WTC11 (cell line): ENCODE data around the gene ADARB2. TPM values are rescaled to one million over a fixed set of nuclear protein-coding genes. Genes with fewer than 3 reads are reported as not detected.

Source experiments
- ATAC-seq: fragments of 200-7000 bp; cut with Tn5 transposase; 2 replicates; pipeline ENCODE4 v1.10.0; 2021; ENCODE audit warnings: mild to moderate bottlenecking, moderate library complexity
- CTCF ChIA-PET: fragments of 300-600 bp; sonication (Branson Sonifier 250); formaldehyde crosslinking; loops from one replicate; lab custom pipeline; 2021; ENCODE audit warnings: antibody characterized with exemption; lab: Charles Lee
- POLR2A ChIA-PET: fragments of 350-600 bp; sonication (Branson Sonifier 250); formaldehyde crosslinking; loops from one replicate; lab custom pipeline; 2021; ENCODE audit warnings: antibody characterized with exemption; lab: Charles Lee
- DNase-seq: peaks from one replicate; pipeline ENCODE4 v3.0.0; 2021; ENCODE audit warnings: low spot score
- H3K27ac Mint-ChIP-seq: 2 replicates; pipeline ENCODE4 v1.8.0; 2021; ENCODE audit warnings: mixed read lengths
- H3K27me3 Mint-ChIP-seq: 2 replicates; pipeline ENCODE4 v1.8.0; 2021; ENCODE audit warnings: low read depth, mild to moderate bottlenecking, moderate library complexity, mixed read lengths
- H3K36me3 Mint-ChIP-seq: 2 replicates; pipeline ENCODE4 v1.8.0; 2021; ENCODE audit warnings: mixed read lengths
- H3K4me1 Mint-ChIP-seq: 2 replicates; pipeline ENCODE4 v1.8.0; 2022; ENCODE audit warnings: mixed read lengths
- H3K4me3 Mint-ChIP-seq: 2 replicates; pipeline ENCODE4 v1.8.0; 2021; ENCODE audit warnings: mild to moderate bottlenecking, moderate library complexity, mixed read lengths
- H3K9me3 Mint-ChIP-seq: 2 replicates; pipeline ENCODE4 v1.8.0; 2021; ENCODE audit warnings: mixed read lengths
- AR ChIP-seq: fragments of 250-450 bp; sonication (Bioruptor Pico); IDR thresholded peaks from 2 replicates; pipeline ENCODE4 v1.9.0; 2021; ENCODE audit warnings: mild to moderate bottlenecking
- ATF1 ChIP-seq: sonication (generic); formaldehyde crosslinking; IDR thresholded peaks from 2 replicates; pipeline ENCODE4 v1.8.1; 2023; ENCODE audit warnings: mild to moderate bottlenecking, moderate library complexity, missing genetic modification reagents
- ATF2 ChIP-seq: sonication (generic); formaldehyde crosslinking; IDR thresholded peaks from 2 replicates; pipeline ENCODE4 v1.8.1; 2022; ENCODE audit warnings: low read depth, missing genetic modification reagents, borderline replicate concordance
- ATF3 ChIP-seq: sonication (generic); formaldehyde crosslinking; conservative IDR thresholded peaks from 2 replicates; pipeline ENCODE4 v1.8.1; 2022; ENCODE audit warnings: mild to moderate bottlenecking, missing genetic modification reagents
- CREB1 ChIP-seq: sonication (generic); formaldehyde crosslinking; IDR thresholded peaks from 2 replicates; pipeline ENCODE4 v1.8.0; 2023; ENCODE audit warnings: mild to moderate bottlenecking, missing genetic modification reagents
- CREM ChIP-seq: sonication (generic); formaldehyde crosslinking; IDR thresholded peaks from 2 replicates; pipeline ENCODE4 v1.8.1; 2022; ENCODE audit warnings: mild to moderate bottlenecking, missing genetic modification reagents, moderate library complexity
- E2F1 ChIP-seq: sonication (generic); formaldehyde crosslinking; IDR thresholded peaks from 2 replicates; pipeline ENCODE4 v1.8.0; 2022; ENCODE audit warnings: mild to moderate bottlenecking, missing genetic modification reagents
- E2F4 ChIP-seq: sonication (generic); formaldehyde crosslinking; IDR thresholded peaks from 2 replicates; pipeline ENCODE4 v1.8.1; 2022; ENCODE audit warnings: low read depth, mild to moderate bottlenecking, moderate library complexity, missing genetic modification reagents, borderline replicate concordance
- EMX1 ChIP-seq: fragments of 250-450 bp; sonication (Bioruptor Pico); IDR thresholded peaks from 2 replicates; pipeline ENCODE4 v1.8.0; 2021; ENCODE audit warnings: mild to moderate bottlenecking
- ESRRA ChIP-seq: sonication (generic); formaldehyde crosslinking; IDR thresholded peaks from 2 replicates; pipeline ENCODE4 v1.8.1; 2022; ENCODE audit warnings: mild to moderate bottlenecking, missing genetic modification reagents, borderline replicate concordance
- FOXP1 ChIP-seq: sonication (generic); formaldehyde crosslinking; IDR thresholded peaks from 2 replicates; pipeline ENCODE4 v1.8.0; 2022; ENCODE audit warnings: missing genetic modification reagents, mild to moderate bottlenecking, moderate library complexity, borderline replicate concordance
- GABPB1 ChIP-seq: sonication (generic); formaldehyde crosslinking; IDR thresholded peaks from 2 replicates; pipeline ENCODE4 v1.8.1; 2023; ENCODE audit warnings: mild to moderate bottlenecking, missing genetic modification reagents
- GTF2I ChIP-seq: fragments of 250-450 bp; sonication (Bioruptor Pico); conservative IDR thresholded peaks from 2 replicates; pipeline ENCODE4 v1.4.0; 2021; ENCODE audit warnings: mild to moderate bottlenecking
- NFE2L1 ChIP-seq: sonication (generic); formaldehyde crosslinking; IDR thresholded peaks from 2 replicates; pipeline ENCODE4 v1.8.1; 2023; ENCODE audit warnings: missing genetic modification reagents
- PRRX2 ChIP-seq: fragments of 250-450 bp; sonication (Bioruptor Pico); IDR thresholded peaks from 2 replicates; pipeline ENCODE4 v1.8.0; 2021; ENCODE audit warnings: mild to moderate bottlenecking
- TCF7 ChIP-seq: sonication (generic); formaldehyde crosslinking; IDR thresholded peaks from 2 replicates; pipeline ENCODE4 v1.8.0; 2022; ENCODE audit warnings: mild to moderate bottlenecking, low read depth, missing genetic modification reagents, moderate library complexity
- USF2 ChIP-seq: sonication (generic); formaldehyde crosslinking; IDR thresholded peaks from 2 replicates; pipeline ENCODE4 v1.8.1; 2023; ENCODE audit warnings: mild to moderate bottlenecking, missing genetic modification reagents, moderate library complexity
- ZNF512 ChIP-seq: sonication (generic); formaldehyde crosslinking; IDR thresholded peaks from 2 replicates; pipeline ENCODE4 v1.8.1; 2022; ENCODE audit warnings: missing genetic modification reagents, borderline replicate concordance
- ZSCAN18 ChIP-seq: fragments of 250-450 bp; sonication (Bioruptor Pico); IDR thresholded peaks from 2 replicates; pipeline ENCODE4 v2.1.2; 2022; ENCODE audit warnings: mild to moderate bottlenecking, moderate library complexity
- total RNA-seq: library from RNA; stranded (reverse); gene quantifications from 3 replicates; pipeline ENCODE4 v1.2.3, GENCODE V29; 2021

ADARB2 gene
- total RNA-seq, 1 experiment from 2014 or later, result 3.7 TPM

GRCh38 chr10:1344408-1344807 lies 392.9 kb downstream of the ADARB2 start:
- H3K27ac Mint-ChIP-seq, result peak overlapping the region; percentile 34; the same call in 1 of the 2 replicates
- ChIA-PET POLR2A (no interaction called here), CTCF (interaction anchor here (1.5 kb wide), 1 partner anchor 24 kb away, joined by 6 read pairs; no protein-coding TSS in a partner anchor)
- H3K9me3 Mint-ChIP-seq, result peaks cover 5% of the 10 kb centered on the region; the same call in 1 of the 2 replicates
- no peaks in the 10 kb centered on the region for H3K36me3 Mint-ChIP-seq
- no peak for TF ChIP-seq USF2 (CRISPR knock-in tag)
- TF ChIP-seq AR (CRISPR knock-in tag), result no peak
- no peak for TF ChIP-seq E2F1 (CRISPR knock-in tag)
- TF ChIP-seq CREM, result no peak
- no peak for TF ChIP-seq ESRRA (CRISPR knock-in tag)
- TF ChIP-seq ATF1, result no peak
- no peak for TF ChIP-seq PRRX2 (CRISPR knock-in tag)
- no peak for TF ChIP-seq CREB1 (CRISPR knock-in tag)
- TF ChIP-seq NFE2L1, result no peak
- TF ChIP-seq ATF3 (CRISPR knock-in tag), result no peak
- no peak for TF ChIP-seq EMX1
- TF ChIP-seq GTF2I (CRISPR knock-in tag), result no peak
- no peak for TF ChIP-seq ZSCAN18 (CRISPR knock-in tag)
- no peak for TF ChIP-seq ZNF512 (CRISPR knock-in tag)
- TF ChIP-seq FOXP1, result no peak
- TF ChIP-seq E2F4 (CRISPR knock-in tag), result no peak
- TF ChIP-seq GABPB1 (CRISPR knock-in tag), result no peak
- TF ChIP-seq ATF2, result no peak
- no peak for TF ChIP-seq TCF7 (CRISPR knock-in tag)
- peaks cover 17% of the 10 kb centered on the region for H3K4me1 Mint-ChIP-seq
- DNase-seq (no peak), ATAC-seq (no peak)
- no peaks in the 10 kb centered on the region for H3K27me3 Mint-ChIP-seq
- no peak overlapping the region for H3K4me3 Mint-ChIP-seq
